ENCODE results near the gene KCNH1. TPM values are rescaled to one million over a fixed set of nuclear protein-coding genes. Genes with fewer than 3 reads are reported as not detected.
A peak's percentile ranks its signal among the peaks of the same experiment; 100 is the strongest.

Gene KCNH1
- total RNA-seq, 1 experiment from 2014 or later = not detected

GRCh38 chr1:210757677-210758076 is 376.3 kb downstream of the KCNH1 start:
- CTCF ChIA-PET = no interaction called here
- Histone ChIP-seq H3K27me3 (replicated peaks; ENCODE audit: insufficient read depth, low read depth, low read length, poor library complexity) (peaks cover 19% of the 10 kb centered on the region), H3K27ac (ENCODE audit: low read depth, low read length, poor library complexity, severe bottlenecking) (no peak overlapping the region), H3K4me3 (ENCODE audit: low read depth, low read length, poor library complexity, severe bottlenecking) (no peak overlapping the region), H3K4me1 (ENCODE audit: insufficient read depth, low read length, poor library complexity, severe bottlenecking) (no peaks in the 10 kb centered on the region), H3K9me3 (ENCODE audit: low read depth, low read length, poor library complexity, severe bottlenecking) (peaks cover 3% of the 10 kb centered on the region), H3K36me3 (ENCODE audit: insufficient read depth, low read length, poor library complexity, severe bottlenecking) (no peaks in the 10 kb centered on the region)
- TF ChIP-seq CTCF (conservative IDR thresholded peaks at IDR 0.05; ENCODE audit: low read depth, low read length) = no peak
- no peak for TF ChIP-seq EZH2 (IDR thresholded peaks at IDR 0.05; ENCODE audit: borderline replicate concordance, low read depth, low read length, poor library complexity, severe bottlenecking)
- intact Hi-C loops (cut with micrococcal nuclease; ENCODE audit: unreplicated experiment) = no loop called here
- no TSS peak for BruUV-seq (replicated peaks)
- DNase-seq (ENCODE audit: low spot score) = no peak
- POLR2A ChIA-PET (ENCODE audit: low non-redundant PET) = no interaction called here

- ChIA-PET POLR2A (ENCODE audit: low non-redundant PET) (no interaction called here), CTCF (no interaction called here)
- TF ChIP-seq CTCF (conservative IDR thresholded peaks at IDR 0.05; ENCODE audit: low read depth, low read length) (no peak), EZH2 (IDR thresholded peaks at IDR 0.05; ENCODE audit: borderline replicate concordance, low read depth, low read length, poor library complexity, severe bottlenecking) (no peak)
- intact Hi-C loops (cut with micrococcal nuclease; ENCODE audit: unreplicated experiment) = no loop called here
- H3K27ac ChIP-seq (ENCODE audit: low read depth, low read length, poor library complexity, severe bottlenecking) = no peak overlapping the region
- no peak overlapping the region for H3K4me3 ChIP-seq (ENCODE audit: low read depth, low read length, poor library complexity, severe bottlenecking)
- H3K27me3 ChIP-seq (replicated peaks; ENCODE audit: insufficient read depth, low read depth, low read length, poor library complexity) = peaks cover 34% of the 10 kb centered on the region
- H3K9me3 ChIP-seq (ENCODE audit: low read depth, low read length, poor library complexity, severe bottlenecking) = peaks cover 3% of the 10 kb centered on the region
- no peaks in the 10 kb centered on the region for H3K36me3 ChIP-seq (ENCODE audit: insufficient read depth, low read length, poor library complexity, severe bottlenecking)
- no TSS peak for BruUV-seq (replicated peaks)
- no peak for DNase-seq (ENCODE audit: low spot score)
- no peaks in the 10 kb centered on the region for H3K4me1 ChIP-seq (ENCODE audit: insufficient read depth, low read length, poor library complexity, severe bottlenecking)
Observed at GRCh38 chr1:210755991-210756659, 377.8 kb downstream of the KCNH1 start.

- peak; percentile 31 for DNase-seq (ENCODE audit: low spot score)
- TF ChIP-seq EZH2 (IDR thresholded peaks at IDR 0.05; ENCODE audit: borderline replicate concordance, low read depth, low read length, poor library complexity, severe bottlenecking) (no peak), CTCF (conservative IDR thresholded peaks at IDR 0.05; ENCODE audit: low read depth, low read length) (no peak)
- Histone ChIP-seq H3K27me3 (replicated peaks; ENCODE audit: insufficient read depth, low read depth, low read length, poor library complexity) (peaks cover 43% of the 10 kb centered on the region), H3K27ac (ENCODE audit: low read depth, low read length, poor library complexity, severe bottlenecking) (no peak overlapping the region), H3K9me3 (ENCODE audit: low read depth, low read length, poor library complexity, severe bottlenecking) (peaks cover 2% of the 10 kb centered on the region), H3K36me3 (ENCODE audit: insufficient read depth, low read length, poor library complexity, severe bottlenecking) (no peaks in the 10 kb centered on the region), H3K4me3 (ENCODE audit: low read depth, low read length, poor library complexity, severe bottlenecking) (no peak overlapping the region), H3K4me1 (ENCODE audit: insufficient read depth, low read length, poor library complexity, severe bottlenecking) (no peaks in the 10 kb centered on the region)
- CTCF ChIA-PET = interaction anchor here (0.6 kb wide), 1 partner anchor 380 kb away, joined by 7 read pairs; no protein-coding TSS in a partner anchor
- intact Hi-C loops (cut with micrococcal nuclease; ENCODE audit: unreplicated experiment) = no loop called here
- POLR2A ChIA-PET (ENCODE audit: low non-redundant PET) = no interaction called here
- BruUV-seq (replicated peaks) = no TSS peak
Observed at GRCh38 chr1:210754878-210755665, 378.9 kb downstream of the KCNH1 start.

All from A673 (cell line).